ENCODE results near the gene NAV2.

DNA sequence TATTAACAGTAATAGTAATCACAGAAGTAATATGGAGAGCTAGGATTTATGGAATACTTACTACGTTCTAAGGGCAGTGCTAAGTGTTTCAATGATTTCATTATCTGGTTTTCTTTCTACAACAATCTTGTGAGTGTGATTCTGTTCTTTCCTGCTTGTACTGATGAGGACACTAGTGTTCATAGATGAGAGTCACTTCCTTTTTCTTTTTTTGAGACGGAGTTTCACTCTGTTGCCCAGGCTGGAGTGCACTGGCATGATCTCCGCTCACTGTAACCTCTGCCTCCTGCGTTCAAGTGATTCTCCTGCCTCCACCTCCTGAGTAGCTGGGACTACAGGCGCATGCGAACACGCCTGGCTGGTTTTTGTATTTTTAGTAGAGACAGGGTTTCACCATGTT, 366.2 kb downstream of the NAV2 start:
- TF ChIP-seq, protein P1, sequence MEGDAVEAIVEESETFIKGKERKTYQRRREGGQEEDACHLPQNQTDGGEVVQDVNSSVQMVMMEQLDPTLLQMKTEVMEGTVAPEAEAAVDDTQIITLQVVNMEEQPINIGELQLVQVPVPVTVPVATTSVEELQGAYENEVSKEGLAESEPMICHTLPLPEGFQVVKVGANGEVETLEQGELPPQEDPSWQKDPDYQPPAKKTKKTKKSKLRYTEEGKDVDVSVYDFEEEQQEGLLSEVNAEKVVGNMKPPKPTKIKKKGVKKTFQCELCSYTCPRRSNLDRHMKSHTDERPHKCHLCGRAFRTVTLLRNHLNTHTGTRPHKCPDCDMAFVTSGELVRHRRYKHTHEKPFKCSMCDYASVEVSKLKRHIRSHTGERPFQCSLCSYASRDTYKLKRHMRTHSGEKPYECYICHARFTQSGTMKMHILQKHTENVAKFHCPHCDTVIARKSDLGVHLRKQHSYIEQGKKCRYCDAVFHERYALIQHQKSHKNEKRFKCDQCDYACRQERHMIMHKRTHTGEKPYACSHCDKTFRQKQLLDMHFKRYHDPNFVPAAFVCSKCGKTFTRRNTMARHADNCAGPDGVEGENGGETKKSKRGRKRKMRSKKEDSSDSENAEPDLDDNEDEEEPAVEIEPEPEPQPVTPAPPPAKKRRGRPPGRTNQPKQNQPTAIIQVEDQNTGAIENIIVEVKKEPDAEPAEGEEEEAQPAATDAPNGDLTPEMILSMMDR (IDR thresholded peaks at IDR 0.05), result no peak
- no peak for TF ChIP-seq POLR2A (IDR thresholded peaks at IDR 0.05)

Measured in body of pancreas (tissue), 4 donors.